Fibroblast of lung (primary cell): ENCODE results near the gene TRIAP1.

Experiments
- EZH2 ChIP-seq: IDR thresholded peaks from 2 replicates; pipeline ENCODE4 v1.5.1; 2012; ENCODE audit warnings: low read length, control low read depth, mild to moderate bottlenecking; ENCODE audit errors: missing control alignments
- TF ChIP-seq, protein P1 (sequence below), 2 donors: IDR thresholded peaks in 1 of 2; conservative IDR thresholded peaks in 1 of 2; 1 replicate in 1 of 2; 2 replicates in 1 of 2; pipeline ENCODE4 v1.5.1; 2011 to 2012; ENCODE audit warnings: low read length in 2 of 2, control low read depth in 1 of 2, inconsistent platforms in 1 of 2, low read depth in 1 of 2, mild to moderate bottlenecking in 1 of 2

DNA sequence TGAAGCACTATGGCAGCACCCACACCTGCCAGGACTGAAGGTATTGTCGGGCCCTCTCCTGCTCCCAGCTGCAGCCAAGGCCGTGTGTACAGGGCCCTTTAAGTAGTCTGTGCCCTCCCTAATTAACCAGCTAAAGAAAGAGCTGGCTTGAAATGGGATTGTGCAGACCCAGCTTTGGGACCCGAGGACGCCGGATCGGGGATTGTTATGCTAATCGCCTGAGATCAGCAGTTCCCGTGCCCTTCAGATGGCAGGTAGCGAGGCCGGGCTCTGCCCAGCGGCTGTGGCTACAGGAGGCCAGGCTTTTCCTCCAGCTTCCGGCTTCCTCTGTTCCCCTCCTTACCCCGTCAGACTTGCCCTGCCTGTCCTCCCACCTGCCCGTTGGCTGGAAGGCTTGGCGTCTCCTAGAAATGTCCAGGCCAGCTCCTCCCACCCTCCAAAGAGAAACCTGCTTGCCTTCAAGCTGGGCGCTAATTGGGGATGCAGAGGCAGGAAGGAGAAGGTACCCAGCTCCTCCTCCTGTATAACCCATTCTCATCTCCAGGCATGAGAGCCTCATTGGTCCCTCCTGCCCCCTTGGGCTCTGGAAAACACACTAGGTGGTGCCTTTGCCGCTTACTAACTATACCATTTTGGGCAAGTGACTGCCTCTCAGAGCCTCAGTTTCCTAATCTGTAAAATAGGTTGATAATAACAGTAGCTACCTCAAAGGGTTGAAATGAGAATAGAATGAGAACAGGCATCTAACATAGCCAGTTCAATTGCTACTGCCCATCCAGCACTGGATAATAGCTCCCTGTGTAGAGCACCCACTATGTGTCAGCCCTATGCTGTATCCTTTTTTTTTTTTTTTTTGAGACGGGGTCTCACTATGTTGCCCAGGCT, 51.5 kb downstream of the TRIAP1 start:
- TF ChIP-seq, protein P1, sequence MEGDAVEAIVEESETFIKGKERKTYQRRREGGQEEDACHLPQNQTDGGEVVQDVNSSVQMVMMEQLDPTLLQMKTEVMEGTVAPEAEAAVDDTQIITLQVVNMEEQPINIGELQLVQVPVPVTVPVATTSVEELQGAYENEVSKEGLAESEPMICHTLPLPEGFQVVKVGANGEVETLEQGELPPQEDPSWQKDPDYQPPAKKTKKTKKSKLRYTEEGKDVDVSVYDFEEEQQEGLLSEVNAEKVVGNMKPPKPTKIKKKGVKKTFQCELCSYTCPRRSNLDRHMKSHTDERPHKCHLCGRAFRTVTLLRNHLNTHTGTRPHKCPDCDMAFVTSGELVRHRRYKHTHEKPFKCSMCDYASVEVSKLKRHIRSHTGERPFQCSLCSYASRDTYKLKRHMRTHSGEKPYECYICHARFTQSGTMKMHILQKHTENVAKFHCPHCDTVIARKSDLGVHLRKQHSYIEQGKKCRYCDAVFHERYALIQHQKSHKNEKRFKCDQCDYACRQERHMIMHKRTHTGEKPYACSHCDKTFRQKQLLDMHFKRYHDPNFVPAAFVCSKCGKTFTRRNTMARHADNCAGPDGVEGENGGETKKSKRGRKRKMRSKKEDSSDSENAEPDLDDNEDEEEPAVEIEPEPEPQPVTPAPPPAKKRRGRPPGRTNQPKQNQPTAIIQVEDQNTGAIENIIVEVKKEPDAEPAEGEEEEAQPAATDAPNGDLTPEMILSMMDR (conservative IDR thresholded peaks at IDR 0.05 in 1 of 2, IDR thresholded peaks at IDR 0.05 in 1 of 2; ENCODE audit: low read depth in 1 of 2, low read length in 2 of 2): no peak
- no peak for TF ChIP-seq EZH2
